ENCODE data around the gene STX16.
A peak's percentile ranks its signal among the peaks of the same experiment; 100 is the strongest.
"Not testable (repeated sequence)": the region's sequence is repeated elsewhere in the genome, so short reads cannot be mapped to it uniquely, and the experiment has no call there.

The STX16 gene

DNA sequence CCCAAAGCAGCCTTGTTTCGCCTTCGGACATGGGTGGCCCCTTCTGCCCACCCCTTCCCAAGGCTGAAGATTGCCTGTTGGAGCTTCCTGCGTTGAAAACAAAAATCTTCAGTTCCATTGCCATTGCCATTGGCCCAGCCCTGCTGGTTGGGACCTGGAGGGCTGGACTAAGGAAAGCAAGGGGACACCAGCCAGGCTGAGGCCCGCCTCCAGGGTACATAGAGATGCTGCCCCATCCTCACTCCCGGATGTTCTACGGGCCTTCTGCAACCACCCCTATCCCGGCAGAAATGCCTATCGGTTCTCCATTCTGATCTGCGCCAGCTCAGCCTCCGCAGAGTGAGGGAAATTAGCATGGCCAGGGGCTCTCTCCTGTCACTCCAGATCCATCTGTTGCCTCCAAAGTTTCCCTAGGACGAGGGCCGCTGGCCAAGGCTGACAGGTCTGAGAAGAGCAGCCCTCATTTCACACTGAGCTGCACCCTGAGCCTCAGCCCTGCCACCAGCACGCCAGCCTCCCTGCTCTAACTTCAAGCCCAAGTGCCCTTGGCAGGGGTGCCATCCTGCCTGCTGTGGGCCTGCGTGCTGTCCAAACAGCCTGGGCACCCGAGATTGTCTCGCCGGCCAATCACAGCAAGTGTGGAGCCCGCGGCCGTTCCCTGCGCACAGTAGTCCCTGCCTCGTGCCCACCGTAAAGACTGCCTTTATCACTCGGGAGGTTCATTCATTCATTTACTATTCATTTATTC is 13.4 kb upstream of the STX16 start:
- DNase-seq: no peak

DNA sequence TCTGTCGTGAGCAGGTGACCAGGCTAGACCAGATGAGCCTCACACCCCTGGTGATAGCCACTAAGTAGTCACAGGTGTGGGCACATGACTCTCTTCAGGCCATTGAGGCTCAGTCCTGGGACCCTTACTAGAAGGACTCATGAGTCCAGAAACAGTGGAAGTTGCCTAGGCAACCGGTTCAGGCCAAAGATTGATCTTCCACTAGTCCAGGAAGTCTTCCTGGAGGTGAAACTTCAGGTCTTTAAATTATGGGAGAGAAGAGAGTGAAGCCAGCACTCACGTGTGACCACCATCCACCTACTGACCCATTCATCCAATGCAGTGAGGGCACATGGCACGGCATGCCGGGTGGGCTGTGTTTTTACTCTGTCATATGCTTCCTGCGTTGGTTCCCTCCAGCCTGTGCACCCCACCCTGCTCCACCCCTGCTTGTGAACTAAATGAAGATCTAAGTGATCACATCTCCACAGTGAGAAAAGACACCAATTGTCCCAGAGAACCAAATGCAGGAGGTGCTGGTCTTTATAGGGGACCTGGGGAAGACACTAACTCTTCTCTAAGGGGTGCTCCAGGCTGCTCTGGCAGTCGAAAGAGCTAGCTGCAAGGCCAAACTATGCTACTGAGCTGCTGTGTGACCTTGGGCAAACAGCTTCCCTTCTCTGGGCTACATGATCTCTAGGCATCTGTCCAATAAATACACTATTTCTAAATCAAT is 12.5 kb upstream of the STX16 start:
- DNase-seq: no peak

DNA sequence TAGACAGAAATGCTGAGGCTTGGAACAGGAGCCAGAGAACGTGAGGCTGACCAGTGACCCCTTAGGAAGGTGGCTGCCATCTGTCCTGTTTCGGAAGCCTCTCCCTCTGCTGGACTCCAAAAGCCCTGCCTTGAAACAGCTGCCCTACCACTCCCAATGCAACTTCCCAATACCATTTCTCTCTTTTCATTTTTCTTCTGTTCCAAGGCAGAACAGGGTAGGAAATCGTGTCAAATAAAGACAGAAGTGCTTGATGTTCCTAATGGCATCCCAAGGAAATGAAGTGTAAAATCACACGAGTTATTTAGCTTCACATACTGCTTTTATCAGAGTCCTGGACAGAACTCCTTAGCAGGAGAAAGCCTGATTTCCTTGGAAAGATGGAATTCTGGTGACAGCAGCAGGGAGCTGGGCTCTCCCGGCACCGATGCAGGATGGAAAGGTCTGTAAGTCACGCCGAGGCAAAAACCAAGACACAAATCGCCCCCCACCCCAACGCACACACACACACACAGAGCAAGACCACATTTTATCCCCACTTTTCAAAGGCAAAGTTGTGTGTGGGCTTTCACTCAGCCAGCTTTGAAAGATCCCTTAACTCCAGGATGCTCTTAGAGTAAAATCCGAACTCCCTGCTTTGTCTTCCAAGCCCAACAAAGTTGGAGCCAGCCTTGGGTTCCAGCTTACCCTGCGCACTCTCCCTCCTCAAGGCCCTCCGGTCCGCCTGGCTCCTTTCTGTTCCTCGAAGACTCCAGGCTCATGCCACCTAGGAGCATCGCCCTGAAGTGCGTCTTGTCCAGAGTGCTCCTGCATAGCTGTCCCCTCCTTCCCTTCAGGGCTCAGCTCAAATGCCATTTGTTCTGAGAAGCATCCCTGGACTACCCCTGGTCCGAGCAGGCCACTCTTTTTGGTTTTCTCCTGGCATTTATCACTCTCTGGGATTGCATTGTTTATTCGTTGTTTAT is 11.6 kb upstream of the STX16 start:
- no peak for DNase-seq

DNA sequence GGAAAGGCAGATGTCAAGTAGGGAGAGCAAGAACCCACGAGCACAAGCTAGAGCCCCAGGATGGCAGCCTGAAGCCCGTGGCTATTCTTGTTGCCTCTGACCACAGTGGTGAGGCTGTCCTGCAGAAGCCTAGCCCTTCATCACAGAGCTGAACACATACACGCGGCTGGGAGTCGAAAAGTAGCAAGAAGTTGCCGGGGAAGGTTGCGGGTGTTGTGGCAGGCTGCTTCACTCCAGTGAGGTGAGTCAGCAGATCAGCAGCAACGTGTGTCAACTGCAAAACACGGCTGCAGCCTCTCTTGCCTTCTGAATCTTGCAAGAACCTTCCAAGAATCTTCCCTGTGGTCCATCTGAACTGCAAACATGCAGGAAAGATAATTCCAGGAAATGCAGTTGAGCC is 10.6 kb upstream of the STX16 start:
- DNase-seq: no peak

DNA sequence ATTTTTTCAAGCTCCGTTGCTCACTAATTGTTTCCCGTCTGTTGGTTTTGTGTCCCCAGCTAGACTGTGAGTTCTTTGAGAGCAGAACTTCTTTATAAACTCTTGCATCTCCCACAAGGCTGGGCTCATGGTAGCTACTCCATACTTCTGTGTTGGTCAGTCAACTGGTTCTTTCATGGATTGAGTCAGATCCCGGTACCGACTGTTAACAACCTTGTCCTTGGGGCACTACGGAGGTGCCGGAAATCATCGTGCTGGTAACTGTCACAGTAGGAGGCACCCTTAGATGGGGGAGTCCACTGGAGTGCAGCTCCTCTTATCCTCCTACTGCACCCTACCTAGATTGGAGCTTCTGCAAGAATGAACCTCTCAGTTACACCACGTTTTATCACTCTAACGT is 8.6 kb upstream of the STX16 start:
- DNase-seq: no peak

DNA sequence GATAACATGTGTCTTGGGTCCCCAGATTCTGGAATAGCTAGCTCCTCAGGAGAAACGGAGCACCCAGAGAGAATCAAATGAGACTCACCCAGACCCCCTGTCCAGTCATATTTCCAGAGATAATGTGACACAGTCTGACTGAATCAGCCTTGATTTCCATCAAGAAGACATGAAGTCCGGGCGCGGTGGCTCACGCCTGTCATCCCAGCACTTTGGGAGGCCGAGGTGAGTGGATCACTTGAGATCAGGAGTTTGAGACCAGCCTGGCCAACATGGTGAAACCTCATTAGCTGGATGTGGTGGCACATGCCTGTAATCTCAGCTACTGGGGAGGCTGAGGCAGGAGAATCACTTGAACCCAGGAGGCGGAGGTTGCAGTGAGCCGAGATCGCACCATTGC is 8.2 kb upstream of the STX16 start:
- DNase-seq: not testable (repeated sequence)

DNA sequence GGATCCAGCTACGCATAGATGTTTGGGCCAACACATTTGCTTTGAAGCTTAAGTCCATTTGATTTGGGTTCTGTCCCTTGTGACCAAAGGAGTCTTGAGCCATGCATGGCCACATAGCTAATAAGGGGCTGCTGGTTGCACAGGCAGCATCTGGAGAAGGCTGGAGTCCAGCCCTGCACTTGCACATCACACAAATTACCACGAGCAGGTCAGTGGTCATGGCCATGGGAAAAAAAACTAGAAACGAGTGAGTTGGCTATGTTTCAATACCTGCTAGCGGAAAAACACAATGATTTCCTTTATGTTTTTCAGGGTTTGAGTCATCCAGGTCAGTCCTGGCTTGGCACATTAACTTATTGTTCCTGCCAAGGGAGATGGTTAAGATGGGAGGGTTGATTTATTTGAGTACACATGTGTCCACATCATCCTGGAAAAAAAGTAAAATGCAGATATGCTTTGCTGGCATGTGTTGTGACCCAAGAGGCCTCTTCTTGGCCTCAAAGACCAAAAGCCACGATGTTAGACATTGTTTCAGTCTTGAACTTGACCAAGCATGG is 5.6 kb upstream of the STX16 start:
- no peak for DNase-seq

DNA sequence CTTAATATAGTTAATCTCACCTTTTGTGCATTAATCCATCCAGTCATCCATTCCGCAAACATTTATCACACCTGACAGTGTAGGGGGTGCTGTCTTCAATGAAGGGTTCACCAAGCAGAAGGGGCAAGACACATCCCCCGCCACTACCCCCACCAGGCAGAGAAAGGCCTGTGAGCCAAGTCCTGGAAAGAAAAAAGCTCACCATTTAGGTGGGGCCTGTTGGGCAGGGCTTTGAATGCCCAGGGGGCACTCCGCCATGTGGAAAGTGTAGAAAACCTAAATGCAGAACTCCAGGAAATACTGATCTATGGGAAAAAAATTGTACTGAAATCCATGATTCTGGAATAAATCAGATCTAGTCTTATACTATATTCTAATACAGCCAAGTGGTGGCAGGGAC is 4.8 kb upstream of the STX16 start:
- no peak for DNase-seq

DNA sequence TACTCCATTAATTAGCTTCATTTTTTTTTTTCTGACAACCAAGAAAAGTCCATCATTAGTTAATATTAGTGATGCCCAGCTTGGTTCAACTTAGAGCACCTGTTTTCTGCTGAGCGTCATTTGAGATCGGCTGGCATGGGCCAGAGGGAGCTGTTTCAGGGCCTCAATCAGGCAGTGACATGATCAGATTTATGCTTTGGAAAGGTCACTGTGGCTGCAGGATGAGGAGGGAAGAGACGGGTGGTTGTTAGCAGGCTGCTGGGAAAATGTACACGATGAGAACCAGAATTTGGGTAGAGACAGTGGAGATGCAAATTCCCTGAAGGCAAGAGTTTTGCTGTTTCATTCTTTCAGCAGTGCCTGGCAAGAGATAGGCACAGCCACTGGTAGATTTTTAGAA is 4.4 kb upstream of the STX16 start:
- no peak for DNase-seq

DNA sequence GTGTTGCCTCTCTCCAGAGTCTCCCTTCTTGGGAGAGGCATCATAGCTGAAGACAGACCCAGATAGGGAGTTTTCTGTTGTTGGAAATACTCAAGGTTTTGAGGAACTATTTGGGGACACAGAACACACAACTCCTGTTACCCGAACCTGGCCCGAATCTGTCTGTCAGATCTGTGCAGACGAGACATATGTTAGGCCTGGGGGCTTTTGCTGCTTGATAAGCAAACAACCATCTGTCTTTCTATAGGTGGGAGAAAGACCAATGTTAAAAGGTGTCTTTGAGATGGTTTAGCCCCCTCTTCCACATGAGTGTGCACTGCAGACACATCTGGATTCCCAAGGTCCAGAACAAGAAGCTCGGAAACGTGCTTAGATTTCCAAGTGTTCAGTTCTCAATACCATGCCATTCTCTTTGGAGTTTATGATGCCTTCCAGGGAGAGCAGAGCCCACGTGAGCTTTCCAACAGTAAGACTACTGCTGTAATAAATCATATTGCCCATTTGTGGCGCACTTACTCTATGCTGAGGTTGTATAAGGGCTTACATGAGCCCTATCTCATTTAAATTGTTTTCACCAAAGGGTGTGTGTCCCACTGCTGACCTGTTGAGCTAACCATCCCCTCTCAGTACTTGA is 3.8 kb upstream of the STX16 start:
- no peak for DNase-seq

DNA sequence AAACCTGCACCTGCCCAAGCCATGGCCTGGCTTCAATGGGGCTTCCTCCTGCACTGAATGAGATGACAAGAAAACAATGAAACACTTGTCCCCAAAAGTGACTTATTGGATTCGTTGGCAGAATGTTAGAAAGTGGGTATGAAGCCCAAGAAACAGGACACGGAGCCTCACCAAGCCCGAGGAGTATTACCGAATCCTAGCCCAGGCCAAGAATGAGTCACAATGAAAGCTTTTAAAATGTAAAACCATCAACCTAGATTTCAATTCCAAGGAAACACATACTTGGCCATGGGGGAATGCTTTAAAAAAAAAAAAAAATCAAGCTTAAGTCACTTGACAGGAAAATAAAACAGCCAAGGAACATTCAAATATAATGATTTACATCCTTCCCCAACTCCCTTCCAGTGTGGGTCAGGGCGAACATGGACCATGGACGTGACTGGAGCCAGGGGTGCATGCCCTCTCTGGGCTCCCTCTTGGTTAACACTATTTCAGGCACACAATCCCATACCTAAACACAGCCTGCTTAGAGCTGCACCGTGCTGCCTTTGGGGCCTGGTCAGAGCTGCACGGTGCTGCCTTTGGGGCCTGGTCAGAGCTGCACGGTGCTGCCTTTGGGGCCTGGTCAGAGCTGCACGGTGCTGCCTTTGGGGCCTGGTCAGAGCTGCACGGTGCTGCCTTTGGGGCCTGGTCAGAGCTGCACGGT is 3.1 kb upstream of the STX16 start:
- DNase-seq: no peak

DNA sequence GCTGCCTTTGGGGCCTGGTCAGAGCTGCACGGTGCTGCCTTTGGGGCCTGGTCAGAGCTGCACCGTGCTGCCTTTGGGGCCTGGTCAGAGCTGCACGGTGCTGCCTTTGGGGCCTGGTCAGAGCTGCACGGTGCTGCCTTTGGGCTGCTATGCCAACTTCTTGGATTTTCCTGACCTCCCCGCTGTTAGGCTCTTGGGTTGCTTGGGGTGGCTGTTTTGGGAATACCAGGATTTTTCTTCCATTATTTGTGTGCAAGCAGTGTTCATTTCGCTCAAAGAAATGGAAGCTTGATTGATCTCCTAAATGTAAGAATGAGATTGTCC is 2.6 kb upstream of the STX16 start:
- DNase-seq: not testable (repeated sequence)

DNA sequence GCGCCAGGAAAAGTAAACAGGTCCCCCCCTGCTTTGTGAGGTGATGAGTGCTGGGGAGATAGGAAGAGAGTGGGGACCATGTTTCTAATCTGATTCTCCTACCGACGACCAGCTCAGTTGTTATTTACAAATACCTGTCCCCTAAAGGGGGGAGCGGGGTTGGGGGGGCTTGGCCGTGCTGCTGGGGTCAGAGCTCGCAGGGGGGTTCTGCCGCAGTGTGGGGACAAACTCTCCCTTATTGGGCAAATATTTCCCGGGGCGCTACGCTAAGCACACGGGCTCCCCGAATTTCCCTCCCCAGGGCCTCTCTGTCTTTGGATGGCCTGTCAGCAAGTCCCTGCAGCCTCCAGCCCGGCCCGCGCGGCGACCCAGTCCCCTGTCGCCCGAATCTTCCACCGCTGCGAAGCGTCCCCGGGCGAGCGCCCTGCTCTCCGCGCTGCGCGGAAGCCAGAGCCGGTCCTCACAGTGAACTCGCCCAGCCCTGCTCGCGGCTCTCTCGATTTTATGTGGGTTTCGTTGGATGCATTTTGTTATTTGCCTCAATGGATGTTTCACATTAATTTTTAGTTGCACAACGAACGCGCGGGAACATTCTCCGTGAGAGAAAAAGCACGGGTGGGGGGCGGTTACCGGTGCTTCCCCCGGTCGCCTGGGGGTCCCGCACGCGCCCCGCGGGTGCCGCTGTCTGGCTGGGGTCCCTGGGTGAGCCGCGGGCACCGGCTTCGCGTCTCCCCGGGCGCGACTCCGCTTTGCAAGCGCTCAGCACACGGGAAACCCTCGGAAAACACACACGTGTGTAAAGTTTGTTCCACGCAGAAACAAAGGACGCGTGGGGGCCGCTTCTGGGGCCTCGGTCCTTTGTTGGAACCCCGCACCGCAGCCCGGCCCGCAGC is 1.5 kb upstream of the STX16 start:
- peak; percentile 42 for DNase-seq

DNA sequence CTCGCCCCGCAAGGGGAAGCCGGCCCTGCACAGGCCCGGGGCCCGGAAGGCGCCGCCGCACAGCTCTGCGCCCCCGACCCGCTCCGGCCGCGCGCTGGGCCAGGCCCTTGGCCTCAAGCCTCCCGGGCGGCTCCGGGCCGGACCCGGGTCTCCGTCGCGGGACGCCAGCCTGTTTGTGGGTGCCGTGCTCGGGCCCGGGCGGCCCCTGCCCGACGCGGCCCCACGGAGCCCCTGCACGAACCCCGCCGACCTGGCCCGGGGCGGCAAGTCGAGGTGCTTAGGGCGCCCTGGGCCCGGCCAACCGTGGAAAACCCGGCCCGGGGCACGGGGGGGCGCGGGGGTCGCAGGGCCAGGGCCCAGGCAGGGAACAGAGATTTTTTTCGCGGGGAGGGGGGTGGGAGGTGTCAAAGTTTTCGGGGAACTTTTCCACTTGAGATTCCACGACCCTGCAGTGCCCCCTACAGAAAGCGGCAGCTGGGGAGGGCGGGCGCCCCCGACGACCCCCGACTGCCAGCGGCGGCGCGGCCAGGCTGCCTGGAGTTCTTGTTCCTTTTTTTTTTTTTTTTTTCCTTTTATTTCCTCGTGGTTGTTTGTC is 805 bp upstream of the STX16 start:
- peak; percentile 26 for DNase-seq

DNA sequence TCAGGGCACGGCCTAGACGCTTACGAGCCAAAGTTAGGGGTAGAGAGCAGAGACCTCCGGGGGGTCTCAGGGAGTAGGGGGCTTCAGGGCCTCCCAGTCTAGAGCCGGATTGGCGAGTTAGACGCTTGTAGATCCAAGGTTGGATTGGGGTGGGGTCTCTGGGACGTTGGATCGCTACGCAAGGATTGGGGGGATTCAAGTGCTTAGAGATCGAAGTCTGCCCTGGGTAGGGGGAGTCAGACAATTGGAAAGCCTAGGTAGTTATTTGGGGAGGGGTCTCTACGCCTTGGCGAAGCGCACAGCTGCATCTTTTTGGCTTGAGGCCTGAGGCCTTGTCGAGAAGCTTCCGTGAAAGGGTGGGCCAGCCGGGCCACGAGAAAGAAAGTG is 469 bp downstream of the STX16 start:
- no peak for DNase-seq

DNA sequence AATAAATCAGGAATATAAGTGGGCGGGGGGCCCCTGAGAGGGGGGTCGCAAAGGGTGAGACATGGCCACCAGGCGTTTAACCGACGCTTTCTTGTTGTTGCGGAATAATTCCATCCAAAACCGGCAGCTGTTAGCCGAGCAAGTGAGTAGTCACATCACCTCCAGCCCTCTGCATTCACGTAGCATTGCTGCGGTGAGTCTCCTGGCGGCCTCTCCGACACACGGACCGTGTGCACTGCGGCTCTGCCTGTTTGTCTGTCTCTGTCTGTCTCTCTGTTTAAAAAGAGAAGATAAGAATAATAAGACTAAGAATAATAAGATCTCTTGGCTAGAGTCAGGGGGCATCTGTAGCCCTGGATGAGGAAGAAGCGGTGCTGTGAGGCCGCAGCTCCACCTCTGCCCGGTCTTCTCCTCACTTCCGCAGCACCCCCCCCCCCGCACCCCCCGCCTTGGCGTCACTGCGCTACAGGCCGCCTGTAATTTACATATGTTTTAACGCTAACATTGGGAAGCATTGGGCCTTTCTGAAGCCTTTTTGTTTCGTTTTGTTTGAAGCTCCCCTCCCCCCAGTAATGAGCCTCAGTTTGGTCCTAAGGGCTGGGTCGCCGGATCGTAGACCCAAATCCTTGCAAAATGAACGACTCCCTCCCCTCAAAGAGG is 993 bp downstream of the STX16 start:
- DNase-seq: peak; percentile 77

DNA sequence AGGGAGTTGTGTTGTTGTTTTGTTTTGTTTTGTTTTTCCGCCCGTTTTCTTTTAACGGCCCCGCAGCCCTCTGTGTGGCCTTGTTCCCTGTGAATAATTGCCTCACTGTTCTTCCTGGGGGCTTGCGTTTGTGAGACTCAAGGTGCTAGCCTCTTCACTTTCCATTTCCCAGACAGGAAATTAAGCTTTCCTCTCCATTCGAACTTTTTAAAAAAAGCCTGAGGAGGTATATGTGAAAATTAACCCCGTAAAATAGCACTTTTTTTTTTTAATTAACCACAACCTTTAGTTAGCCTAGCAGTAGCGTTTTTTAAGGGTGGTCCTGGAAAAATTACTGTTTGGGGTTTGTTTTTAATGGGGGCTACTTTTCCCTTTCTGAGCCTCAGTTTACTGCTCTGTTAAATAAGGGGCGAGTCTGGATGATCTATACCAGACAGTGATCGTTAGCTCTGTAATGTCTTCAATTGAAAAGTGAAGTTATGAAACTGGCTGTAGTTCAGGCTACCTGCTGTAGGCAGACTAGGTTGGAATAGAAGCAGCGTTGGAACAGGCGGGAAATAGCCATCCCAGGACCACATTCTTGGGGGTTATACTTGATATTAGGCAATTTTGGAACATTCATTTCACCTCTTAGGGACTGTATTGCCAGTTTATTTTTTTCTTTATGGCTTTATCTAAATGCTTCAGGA is 1.7 kb downstream of the STX16 start:
- DNase-seq: peak; percentile 15

DNA sequence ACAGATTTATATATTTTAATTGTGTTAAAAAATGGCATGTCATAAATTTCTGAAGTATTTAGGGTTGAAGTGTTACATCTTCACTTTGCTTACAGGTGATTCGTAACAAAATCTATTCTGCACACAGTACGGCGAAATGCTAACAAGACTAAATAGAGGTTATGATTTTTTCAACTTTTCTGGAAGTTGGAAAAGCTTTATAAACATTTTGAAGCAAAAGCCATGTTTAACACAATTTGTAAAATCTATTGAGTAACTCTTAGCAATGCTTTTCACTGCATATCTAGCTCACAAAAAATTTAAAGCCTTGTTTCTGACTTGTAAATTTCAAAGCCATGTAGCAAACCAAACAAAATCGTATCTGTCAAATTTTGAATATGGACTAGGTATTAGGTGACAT is 3.3 kb downstream of the STX16 start:
- DNase-seq: no peak

DNA sequence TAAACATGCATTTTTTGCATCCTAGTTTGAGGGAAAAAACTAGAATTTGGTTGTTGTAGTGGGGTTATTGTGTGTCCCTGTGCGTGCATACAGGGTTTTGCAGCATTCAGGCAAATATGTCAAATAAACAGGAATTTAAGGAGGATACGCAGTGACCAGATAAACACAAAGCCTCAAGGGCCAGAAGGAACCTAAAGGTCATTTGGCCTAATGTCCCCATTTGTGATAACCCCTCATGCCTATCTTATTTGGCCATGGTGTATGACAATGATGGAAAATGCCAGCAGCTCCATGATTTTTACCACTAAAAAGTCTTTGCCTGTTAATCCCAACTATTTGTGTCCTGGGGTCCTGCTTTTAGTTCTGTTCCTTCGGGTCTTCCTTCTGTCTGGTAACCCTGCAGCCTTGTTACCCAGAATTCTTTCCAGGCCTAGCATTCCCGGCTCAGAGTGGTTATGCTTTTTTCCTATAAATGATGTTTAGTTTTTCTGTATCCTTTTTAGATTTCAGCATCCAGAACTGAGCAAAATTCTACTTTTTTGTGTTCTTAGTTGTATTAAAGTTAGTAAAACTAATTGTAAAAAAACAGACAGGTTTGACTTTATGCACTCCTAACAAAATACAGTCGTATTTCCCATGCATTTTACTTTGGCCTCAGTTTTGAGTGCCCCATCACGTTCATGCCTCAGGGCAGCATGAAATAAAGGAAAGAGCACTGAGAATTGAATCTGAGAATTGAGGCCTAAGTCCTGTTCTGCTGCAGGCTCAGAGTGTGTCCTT is 4.4 kb downstream of the STX16 start:
- DNase-seq: no peak

Data from activated CD4-positive, alpha-beta T cell treated with anti-CD3 and anti-CD28 coated beads, Interleukin-10, Interleukin-2, amounts not matched to agents 100 ng/mL and 50 ng/mL, durations not matched to agents 16 hours and 8 hours (primary cell).